NCI-H524 (cell line): ENCODE measurements around the gene MTMR8.

ENCODE experiments used
- DNase-seq, 2 experiments: peaks; one replicate each; lab custom pipeline; 2025; lab: John Stamatoyannopoulos, UW

Gene MTMR8

GRCh38 chrX:64306712-64307111 is 88.5 kb downstream of the MTMR8 start:
- DNase-seq = no peak

DNA sequence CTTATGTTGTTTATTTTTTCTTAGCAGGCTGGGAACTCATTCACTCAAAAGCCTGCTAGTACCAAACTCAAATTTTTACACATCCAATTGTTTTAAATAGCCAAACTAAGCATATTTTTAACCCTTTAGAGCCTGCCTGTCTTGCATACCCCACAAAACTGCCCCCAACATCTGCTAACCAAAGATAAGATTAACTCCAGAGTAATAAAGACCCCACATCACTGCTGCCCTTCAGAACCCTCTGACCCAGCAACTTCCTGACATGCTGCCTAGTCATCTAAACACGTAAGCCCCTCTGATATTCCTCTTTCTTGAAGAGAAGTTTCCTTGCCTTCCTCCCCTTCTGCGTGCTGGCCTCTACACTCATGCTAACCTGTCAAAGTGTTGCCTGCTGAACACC is 104.1 kb downstream of the MTMR8 start:
- DNase-seq = no peak

DNA sequence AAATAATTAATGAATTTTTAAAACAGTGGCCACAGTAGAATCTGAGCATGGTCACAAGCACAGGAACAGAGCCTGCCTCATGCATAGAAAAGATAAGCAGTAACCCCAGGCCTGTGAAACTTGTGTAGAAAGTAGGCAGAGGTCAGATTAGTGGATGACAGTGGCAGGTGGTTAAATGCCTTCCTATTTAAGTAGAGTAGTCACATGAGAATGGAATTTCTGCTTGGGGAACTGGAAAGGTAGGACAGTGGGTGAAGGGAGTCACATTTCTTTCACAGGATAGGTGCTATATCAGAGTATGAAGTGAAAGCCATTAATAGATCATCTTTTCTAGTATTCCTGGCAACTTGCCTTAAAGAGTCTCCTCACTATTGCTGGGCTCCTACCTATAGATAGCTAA is 130.0 kb downstream of the MTMR8 start:
- DNase-seq = no peak

DNA sequence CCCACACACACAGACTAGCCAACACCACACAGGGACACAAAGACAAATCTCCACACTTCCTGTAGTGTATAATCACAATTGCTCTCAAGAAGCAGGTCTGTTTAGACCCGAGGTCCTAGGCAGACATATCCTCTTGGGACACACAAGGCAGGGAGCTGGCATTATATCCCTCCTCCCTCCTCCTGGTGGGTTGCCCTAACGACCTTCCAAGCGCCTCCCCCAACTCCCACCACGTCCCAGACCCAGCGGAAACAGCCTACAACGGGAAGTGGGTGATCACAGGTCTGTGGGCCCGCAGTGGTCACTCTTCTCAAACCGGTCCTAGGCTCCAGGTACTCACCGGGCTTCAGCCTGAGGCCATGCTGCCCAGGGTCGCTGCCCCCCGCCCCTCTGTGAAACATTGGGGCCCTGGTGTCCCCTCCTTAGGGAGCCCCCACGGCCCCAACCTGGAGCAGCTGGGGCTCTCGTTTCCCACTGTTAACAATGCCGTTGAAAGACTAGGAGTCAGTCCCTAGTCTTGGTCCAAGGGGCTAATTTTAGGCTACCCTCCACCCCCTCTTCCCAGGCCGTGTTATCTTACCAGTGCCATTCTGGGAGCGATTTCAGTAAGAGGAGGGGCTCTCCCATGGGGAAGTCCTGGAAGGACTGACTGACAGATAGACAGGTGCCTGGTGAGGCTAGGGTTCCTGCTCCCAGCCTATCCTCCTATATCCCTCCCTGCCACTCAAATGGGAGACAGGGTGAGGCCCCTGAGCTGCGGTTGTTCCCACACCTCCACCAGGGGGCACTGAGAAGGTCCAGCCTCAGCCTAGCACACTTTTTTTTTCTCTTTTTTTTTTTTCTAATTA is 164.9 kb downstream of the MTMR8 start, which contains the start of gene ASB12:
Gene ASB12, minus strand, starts transcription at position 485 of the 848 bp plus-strand sequence. CDS start 4,957 bp downstream, outside the sequence.
- no peak for DNase-seq

GRCh38 chrX:64229154-64229553 is 166.1 kb downstream of the MTMR8 start:
- peak; percentile 21 to 29 for DNase-seq
